Smooth muscle cell (in vitro differentiated cells): ENCODE data around the gene MVD. TPM values are rescaled to one million over a fixed set of nuclear protein-coding genes. Genes with fewer than 3 reads are reported as not detected.

Experiments
- DNase-seq: peaks from one replicate; lab custom pipeline; 2025; ENCODE audit not compliant: unreplicated experiment; lab: John Stamatoyannopoulos, UW
- H2AFZ ChIP-seq: fragments of 200-600 bp; sonication (generic); 2 replicates; pipeline ENCODE4 v1.6.0; 2016; ENCODE audit warnings: antibody characterized with exemption, low read depth, mild to moderate bottlenecking
- H3F3A ChIP-seq: fragments of 200-600 bp; sonication (generic); 2 replicates; pipeline ENCODE4 v1.6.0; 2017; ENCODE audit warnings: antibody characterized with exemption, low read depth
- H3K27ac ChIP-seq: fragments of 200-600 bp; sonication (generic); 2 replicates; pipeline ENCODE4 v1.5.1; 2016; ENCODE audit warnings: low read depth, mild to moderate bottlenecking
- H3K27me3 ChIP-seq: fragments of 200-600 bp; sonication (generic); 2 replicates; pipeline ENCODE4 v1.6.1; 2016; ENCODE audit warnings: low read depth, mild to moderate bottlenecking
- H3K36me3 ChIP-seq: fragments of 200-600 bp; sonication (generic); 2 replicates; pipeline ENCODE4 v1.5.1; 2016; ENCODE audit warnings: low read depth
- H3K4me1 ChIP-seq: fragments of 200-600 bp; sonication (generic); 2 replicates; pipeline ENCODE4 v1.5.1; 2016; ENCODE audit warnings: low read depth
- H3K4me2 ChIP-seq: fragments of 200-600 bp; sonication (generic); 2 replicates; pipeline ENCODE4 v1.6.0; 2016; ENCODE audit warnings: mild to moderate bottlenecking
- H3K4me3 ChIP-seq: fragments of 200-600 bp; sonication (generic); 2 replicates; pipeline ENCODE4 v1.5.1; 2016; ENCODE audit warnings: mild to moderate bottlenecking
- H3K79me2 ChIP-seq: fragments of 200-600 bp; sonication (generic); 2 replicates; pipeline ENCODE4 v1.6.0; 2016; ENCODE audit warnings: low read depth, mild to moderate bottlenecking
- H3K9ac ChIP-seq: fragments of 200-600 bp; sonication (generic); 2 replicates; pipeline ENCODE4 v1.6.0; 2016; ENCODE audit warnings: low read depth
- H3K9me3 ChIP-seq: fragments of 200-600 bp; sonication (generic); replicated peaks from 2 replicates; pipeline ENCODE4 v1.5.1; 2016; ENCODE audit warnings: low read depth
- H4K20me1 ChIP-seq: fragments of 200-600 bp; sonication (generic); 2 replicates; pipeline ENCODE4 v1.6.0; 2016; ENCODE audit warnings: low read depth
- whole genome bisulfite sequencing: methylation state at CpG from one replicate; pipeline ENCODE4 v1.1.7; 2016; ENCODE audit warnings: low lambda C conversion rate; 5-methylcytosine and 5-hydroxymethylcytosine counted together
- polyA plus RNA-seq: library from polyadenylated mRNA; unstranded; fragments of >200 nt; fragmentation: Nextera tagmentation; extraction: Ambion mirVana; gene quantifications from 2 replicates; pipeline ENCODE4 v1.2.1, GENCODE V29; 2016
- total RNA-seq: library from RNA; depleted of rRNA; stranded (reverse); fragments of >200 nt; gene quantifications from 2 replicates; pipeline ENCODE4 v1.2.3, GENCODE V29; 2014
- TF ChIP-seq, protein P1 (sequence below): fragments of 200-600 bp; sonication (generic); IDR thresholded peaks from 2 replicates; pipeline ENCODE4 v1.5.1; 2017; ENCODE audit warnings: borderline replicate concordance, mild to moderate bottlenecking, antibody characterized with exemption; ENCODE audit not compliant: insufficient read depth, poor library complexity, severe bottlenecking

Gene MVD
- total and polyA plus RNA-seq, 2 experiments from 2014 or later, result 46.1 to 113 TPM

DNA sequence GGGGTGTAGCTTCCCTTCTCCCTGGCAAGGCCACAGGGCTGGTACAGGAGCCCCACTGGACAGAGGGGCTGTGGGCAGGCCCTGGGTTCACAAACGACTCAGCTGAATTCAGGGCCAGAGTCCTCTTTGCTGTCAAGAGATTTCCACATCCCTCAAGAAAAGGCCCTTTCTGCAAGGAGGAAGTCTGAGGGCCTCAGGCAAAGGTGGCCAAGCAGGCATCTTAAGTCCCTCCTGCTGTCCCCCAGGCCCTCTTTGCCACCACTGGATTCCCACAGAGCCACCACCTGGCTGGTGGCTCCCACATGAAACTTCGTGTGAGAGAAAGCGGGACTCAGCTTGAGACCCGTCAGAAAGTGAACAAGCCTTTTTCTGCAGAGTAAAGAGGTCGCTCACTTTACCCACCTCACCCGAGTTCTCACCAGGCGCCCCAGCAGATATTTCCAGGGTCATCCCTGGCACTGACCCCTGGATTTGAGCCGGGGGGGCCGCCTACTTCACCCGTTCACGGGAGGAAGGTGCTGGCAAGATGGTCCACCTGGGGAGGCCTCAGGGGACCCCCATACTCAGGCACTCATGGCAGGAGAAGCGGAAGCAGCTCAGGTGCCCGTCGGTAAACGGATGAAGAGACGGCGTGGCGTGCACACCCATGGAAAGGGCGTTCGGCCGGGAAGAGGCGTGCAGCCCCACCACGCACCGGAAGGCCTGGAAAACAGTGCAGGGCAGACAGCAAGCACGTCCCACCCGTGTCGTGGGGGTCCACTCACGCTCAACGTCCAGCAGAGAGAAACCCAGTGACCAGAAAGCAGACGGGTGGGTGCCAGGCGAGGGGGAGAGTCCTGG, 39.7 kb upstream of the MVD start:
- Histone ChIP-seq H2AFZ (no peak overlapping the region), H4K20me1 (no peaks in the 10 kb centered on the region), H3K27ac (no peak overlapping the region), H3K9ac (no peak overlapping the region), H3K27me3 (no peaks in the 10 kb centered on the region), H3K4me1 (peaks cover 7% of the 10 kb centered on the region), H3K79me2 (peaks cover 23% of the 10 kb centered on the region), H3K36me3 (no peaks in the 10 kb centered on the region), H3F3A (no peaks in the 10 kb centered on the region), H3K4me2 (no peak overlapping the region), H3K4me3 (no peak overlapping the region), H3K9me3 (no peaks in the 10 kb centered on the region)
- WGBS, result 97% methylated on average over 31 of the region's 31 CpGs
- no peak for DNase-seq
- TF ChIP-seq, protein P1, sequence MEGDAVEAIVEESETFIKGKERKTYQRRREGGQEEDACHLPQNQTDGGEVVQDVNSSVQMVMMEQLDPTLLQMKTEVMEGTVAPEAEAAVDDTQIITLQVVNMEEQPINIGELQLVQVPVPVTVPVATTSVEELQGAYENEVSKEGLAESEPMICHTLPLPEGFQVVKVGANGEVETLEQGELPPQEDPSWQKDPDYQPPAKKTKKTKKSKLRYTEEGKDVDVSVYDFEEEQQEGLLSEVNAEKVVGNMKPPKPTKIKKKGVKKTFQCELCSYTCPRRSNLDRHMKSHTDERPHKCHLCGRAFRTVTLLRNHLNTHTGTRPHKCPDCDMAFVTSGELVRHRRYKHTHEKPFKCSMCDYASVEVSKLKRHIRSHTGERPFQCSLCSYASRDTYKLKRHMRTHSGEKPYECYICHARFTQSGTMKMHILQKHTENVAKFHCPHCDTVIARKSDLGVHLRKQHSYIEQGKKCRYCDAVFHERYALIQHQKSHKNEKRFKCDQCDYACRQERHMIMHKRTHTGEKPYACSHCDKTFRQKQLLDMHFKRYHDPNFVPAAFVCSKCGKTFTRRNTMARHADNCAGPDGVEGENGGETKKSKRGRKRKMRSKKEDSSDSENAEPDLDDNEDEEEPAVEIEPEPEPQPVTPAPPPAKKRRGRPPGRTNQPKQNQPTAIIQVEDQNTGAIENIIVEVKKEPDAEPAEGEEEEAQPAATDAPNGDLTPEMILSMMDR, result no peak

DNA sequence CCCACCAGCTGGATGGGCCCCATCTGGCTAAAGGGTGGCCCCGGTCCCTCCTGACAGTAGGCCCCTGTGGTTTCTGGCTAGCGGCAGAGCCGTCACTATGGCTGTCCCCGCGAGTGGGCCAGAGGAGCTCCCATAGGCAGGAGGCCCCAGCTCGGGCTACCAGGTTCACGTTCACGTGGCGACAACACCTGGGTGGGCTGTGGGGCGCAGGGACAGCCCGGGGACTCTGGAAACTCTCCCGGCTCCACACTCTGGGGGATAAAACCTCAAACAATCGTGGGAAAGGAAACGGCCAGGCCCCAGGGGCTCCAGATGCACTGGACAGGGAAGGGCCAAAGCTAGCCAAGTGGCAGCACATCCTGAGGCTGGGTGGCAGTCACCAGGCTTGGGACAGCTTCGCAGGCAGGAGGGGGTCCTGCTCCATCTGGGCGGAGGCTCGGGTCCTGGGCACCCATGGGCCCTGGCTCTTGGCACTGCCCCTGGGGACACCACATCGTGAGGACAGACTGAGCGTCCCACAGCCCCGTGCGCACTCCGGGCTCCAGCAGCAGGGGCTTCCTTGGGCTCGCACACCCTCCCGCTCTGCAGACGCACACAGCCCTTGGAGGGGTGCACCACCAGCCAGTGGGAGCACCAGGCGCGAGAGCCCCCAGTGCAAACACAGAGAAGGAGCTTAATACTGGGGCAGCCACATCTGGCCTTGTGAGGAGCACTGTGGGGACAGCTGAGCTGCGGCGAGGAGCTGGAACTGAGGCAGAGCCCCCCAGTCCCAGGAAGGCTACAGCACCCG, 38.9 kb upstream of the MVD start:
- Histone ChIP-seq H3K27me3 (no peaks in the 10 kb centered on the region), H4K20me1 (no peaks in the 10 kb centered on the region), H3K9me3 (no peaks in the 10 kb centered on the region), H3K27ac (no peak overlapping the region), H3K4me2 (no peak overlapping the region), H3K36me3 (no peaks in the 10 kb centered on the region), H2AFZ (no peak overlapping the region), H3F3A (no peaks in the 10 kb centered on the region), H3K4me3 (no peak overlapping the region), H3K4me1 (no peaks in the 10 kb centered on the region), H3K79me2 (peaks cover 16% of the 10 kb centered on the region), H3K9ac (no peak overlapping the region)
- TF ChIP-seq, protein P1, result no peak
- WGBS, result 91% methylated on average over 25 of the region's 30 CpGs
- DNase-seq, result no peak

DNA sequence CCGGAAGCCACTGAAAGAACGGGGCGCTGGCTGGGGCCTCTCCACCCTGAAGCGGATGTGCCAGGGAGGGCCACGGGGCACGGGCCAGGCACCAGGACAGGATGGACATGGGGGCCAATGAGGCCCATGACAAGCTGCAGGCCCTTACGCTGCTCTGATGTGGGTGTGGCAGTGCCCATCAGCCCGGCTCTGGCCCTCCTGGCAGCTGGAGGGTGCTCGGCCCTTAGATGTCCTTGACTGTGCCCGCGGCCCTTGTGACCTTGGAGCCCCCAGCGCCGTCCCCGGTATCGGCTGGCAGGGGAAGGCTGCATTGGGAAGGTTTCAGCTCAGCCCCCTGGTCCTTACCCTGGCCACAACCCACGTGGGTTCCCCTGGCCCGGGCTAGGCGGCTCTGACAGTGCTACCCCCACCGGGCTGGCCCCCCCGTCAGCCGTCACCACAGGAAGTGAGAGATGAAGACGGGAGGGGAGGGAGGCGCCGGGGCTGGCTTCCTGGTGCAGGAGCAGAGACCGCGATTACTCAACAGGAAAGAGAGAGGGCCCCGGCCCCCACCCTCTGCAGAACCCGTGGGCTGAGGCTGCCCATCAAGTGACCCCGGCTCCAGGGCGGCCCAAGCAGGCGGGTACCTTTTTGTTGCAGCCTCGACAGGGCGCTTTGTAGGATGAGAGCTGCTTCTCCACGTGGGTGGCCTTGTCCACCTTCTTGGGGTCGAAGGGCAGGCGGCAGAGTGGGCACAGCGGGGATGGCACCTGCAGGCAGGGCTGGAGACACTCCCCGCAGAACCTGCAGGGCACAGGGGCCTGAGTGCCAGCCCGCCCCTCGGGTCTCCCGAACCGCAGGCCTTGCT, 38.0 kb upstream of the MVD start:
- H3K27me3 ChIP-seq, result no peaks in the 10 kb centered on the region
- no peak overlapping the region for H3K9ac ChIP-seq
- H2AFZ ChIP-seq, result no peak overlapping the region
- no peaks in the 10 kb centered on the region for H3F3A ChIP-seq
- TF ChIP-seq, protein P1, result no peak
- no peaks in the 10 kb centered on the region for H3K4me1 ChIP-seq
- peaks cover 13% of the 10 kb centered on the region for H3K79me2 ChIP-seq
- H3K4me3 ChIP-seq, result no peak overlapping the region
- peak; percentile 36 for DNase-seq
- H4K20me1 ChIP-seq, result no peaks in the 10 kb centered on the region
- H3K27ac ChIP-seq, result no peak overlapping the region
- no peak overlapping the region for H3K4me2 ChIP-seq
- WGBS, result 66% methylated on average over 42 of the region's 42 CpGs
- H3K36me3 ChIP-seq, result no peaks in the 10 kb centered on the region
- H3K9me3 ChIP-seq, result no peaks in the 10 kb centered on the region
